Endothelial cell of hepatic sinusoid (primary cell): ENCODE results near the gene FAM72B.
"Not testable (repeated sequence)": the region's sequence is repeated elsewhere in the genome, so short reads cannot be mapped to it uniquely, and the experiment has no call there.

ENCODE experiments used
- in situ Hi-C: cut with HindIII; loops from 2 replicates; pipeline ENCODE4 v1.10.0; 2017; ENCODE audit warnings: low sequenced_read_pairs

Gene FAM72B

DNA sequence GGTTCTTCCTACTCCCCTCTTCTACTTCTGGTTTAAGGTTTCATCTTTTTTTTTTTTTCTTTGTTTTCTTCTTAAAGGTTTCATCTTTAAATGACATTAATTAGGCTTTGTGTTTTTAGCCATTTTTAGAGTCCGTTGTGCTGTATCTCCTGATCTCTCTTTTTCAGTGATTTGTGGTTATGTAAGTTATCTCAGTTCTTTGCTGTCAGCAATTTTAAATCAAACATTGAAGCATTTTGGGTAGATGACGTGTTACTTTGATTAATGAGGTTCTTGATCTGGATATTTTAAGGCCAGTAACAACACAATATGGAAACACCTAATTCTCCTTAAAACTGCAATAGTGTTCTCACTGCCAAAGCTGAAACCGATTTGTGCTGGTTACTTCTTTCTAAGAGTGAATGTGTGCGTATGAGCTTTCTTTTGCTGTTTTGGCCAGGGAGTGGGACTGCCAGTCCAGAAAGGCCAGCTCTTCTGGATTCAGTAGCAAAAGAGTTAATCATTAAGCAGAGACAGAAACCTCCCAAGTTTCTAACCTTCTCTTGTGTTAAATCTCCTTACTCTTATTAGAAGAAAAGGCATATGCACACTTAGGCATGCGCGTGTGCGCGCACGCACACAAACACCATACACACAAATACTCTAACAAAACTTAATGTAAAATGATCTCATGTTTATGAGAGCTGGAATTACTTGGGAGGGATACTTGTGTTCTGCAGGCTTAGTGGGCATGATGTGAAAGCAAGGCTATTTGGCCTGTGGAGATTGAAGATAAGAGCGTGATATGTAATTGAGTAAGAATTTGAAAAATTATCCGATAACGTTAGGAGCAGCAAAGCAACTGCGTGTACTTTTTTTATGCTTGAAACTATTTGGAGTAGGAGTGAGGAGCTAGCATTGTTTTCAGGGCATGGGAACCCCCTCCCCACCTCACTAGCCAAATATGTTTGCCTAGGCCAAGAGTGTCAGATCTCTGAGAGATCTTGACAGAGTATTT, 17.1 kb upstream of the FAM72B start:
- in situ Hi-C loops: not testable (repeated sequence)

DNA sequence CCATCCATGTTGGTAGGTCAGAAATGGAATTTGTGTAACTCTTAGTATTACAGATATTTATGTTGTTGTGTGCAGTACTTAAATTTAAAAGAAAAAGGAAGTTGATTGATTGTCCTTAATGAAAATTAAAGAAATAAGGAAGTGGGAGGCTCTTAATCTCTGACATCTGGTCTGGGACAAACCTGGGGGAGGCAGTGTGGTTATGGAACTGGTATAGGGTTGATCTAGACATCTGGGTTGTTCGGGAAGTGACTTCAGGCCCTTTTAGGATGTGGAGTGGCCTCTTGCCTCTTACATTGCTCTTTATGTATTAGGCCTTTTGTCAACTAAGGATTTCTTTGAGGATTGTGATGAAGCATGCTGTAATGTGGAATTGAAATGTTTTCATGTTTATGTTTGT, 16.1 kb upstream of the FAM72B start:
- in situ Hi-C loops: not testable (repeated sequence)

DNA sequence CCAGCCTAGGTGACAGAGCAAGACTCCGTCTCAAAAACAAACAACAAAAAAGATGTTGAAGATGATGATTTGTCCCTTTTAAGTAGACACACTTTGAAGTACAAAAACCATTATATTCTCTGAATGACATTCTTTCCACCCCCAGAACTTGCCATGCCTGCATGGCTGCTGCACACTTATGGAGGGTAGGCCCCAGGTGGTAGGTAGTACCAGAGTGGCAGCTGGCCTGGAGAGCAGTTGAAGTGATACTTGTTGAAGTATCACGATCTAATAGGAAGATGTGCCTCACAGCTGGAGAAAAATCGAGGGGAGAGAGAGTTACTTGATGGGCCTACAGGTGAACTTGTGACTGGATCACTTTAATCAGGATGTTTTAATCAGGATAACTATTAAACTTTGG, 15.6 kb upstream of the FAM72B start:
- in situ Hi-C loops: not testable (repeated sequence)

DNA sequence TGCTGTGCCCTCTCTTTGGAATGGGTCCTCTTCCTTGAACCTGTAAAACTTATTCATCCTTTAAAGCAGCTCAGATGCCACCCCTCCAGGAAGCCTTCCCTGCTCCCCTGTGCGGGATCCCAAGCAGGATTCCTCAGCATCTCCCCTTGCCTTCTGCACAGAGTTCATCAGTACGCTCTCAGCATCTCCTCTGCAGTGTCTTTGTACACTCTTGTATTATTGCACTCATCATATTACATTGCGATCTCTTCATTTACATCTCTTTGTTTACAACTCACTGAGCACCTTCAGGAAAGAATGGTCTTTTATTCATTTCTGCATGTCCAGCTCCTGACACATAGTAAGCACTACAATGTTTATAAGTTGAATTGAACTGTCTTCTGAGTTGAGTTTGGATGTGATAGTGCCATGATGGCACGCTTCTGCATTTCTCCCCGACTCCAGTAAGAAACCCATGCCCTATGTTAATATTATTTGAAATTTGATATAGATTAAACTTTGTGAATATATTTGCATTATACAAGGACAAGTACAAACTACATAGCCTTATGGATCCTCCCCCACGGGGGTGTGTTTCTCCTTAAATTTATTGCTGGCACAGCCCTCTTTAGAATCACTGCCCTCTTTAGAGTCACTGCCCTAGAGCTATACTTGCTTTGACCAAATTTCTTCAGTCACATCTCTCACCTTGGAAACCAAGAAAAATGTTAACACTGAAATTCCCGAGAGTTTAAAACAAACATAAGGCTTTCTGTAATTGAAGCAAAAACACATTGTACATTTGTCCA, 13.1 kb upstream of the FAM72B start:
- in situ Hi-C loops: not testable (repeated sequence)

DNA sequence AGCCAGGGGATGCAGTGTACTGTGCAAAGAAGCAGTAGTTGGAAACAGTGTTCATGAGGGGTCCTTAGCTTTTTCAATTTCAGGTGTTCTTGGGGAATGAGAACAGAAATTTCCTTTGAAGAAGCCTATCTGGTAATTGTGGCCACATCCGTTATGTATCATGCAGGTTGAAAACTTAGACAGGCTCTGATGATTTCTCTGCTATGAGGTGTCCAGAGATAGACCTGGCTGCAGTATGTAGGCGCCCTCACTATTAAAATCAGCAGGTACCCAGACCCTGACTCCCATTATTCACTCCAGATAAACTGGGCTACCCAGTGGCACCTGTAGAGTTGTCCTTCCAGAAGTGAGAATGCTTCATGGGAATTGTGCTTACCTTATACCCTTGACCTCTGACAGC, 8.4 kb upstream of the FAM72B start:
- in situ Hi-C loops: not testable (repeated sequence)

DNA sequence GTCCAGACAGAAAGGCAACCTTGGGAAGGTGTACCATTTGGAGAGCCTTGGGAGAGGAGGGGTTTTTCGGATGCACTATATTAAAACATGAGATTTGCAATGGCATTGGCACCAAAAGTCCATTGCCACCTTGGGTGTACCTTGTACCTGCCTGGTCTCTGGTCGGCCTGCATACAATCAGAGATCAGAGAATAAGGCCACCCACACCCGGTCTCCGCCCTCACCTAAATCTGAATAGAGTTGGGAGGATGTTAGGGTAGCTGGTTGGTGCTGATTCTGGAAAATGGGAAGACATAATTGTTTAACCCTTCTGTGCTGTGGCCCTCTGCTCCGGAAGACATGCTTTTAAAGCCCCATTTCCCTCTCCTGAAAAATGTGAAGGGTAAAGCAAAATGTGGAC, 3.8 kb upstream of the FAM72B start:
- in situ Hi-C loops: not testable (repeated sequence)

DNA sequence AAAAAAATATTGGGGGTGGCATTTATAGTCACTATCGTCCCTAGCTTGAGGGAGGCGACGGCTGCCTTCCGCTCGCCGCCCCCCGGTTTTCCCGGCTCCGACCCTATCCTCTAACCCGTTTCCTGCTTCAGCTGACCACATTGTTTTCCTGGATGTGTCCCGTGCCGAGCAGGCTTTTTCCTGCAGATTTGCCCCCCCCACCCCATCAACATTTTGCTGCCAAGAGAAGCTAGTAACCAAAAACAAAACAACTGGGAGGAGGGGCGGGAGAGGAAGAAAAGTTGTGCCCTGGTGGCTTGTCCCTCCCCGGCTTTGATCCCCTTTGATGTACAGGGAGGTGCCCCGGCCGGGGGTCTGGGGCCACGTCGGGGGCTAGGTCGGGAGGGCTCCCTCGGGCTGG, 2.1 kb upstream of the FAM72B start:
- in situ Hi-C loops: not testable (repeated sequence)

DNA sequence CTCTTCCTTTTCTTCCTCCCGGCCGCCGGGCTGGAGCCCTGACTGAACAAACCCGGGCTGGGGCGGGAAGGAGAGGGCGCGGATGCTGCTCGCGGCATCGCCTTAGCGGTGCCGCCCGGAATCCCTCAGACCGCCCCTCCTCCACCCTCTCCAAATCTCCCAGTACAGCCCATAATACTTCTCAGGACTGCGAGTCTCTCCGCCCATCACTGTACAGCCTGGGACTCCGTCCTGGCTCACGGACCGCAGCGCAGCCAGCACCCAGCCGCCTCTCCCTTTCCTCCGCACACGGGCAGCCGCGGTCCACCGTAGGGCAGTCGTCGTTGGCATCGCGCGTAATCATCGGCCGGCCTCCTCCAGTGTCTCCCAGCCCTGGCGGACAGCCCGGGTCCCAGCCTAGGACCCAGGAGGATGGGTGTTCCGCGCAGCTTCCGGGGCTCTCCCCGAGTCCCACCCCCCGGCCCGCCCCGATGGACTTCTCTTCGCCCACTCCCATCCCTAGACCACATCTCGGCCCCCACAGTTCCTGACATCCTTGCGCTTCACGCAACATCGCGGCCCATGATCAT, 1.1 kb upstream of the FAM72B start:
- in situ Hi-C loops: not testable (repeated sequence)

DNA sequence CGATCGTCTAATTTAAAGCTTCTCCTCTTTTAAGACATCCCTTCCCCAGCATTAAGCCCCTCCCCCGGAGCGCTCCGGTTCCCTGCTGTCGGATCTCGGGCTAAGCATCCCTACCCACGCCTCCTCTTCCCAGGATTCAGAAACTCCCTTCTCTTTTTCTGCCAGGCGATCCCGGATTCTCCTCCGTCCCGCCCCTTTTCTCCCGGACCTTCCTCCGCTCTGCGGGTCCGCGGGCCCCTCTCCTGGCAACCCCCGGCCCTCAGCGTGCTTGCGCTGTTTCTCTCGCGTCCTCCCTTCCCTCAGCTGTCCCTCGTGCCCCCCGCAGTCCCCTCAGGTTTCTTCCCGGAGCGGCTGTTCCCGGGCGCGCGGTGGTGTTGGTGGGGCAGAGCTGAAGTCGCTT, 273 bp downstream of the FAM72B start:
- in situ Hi-C loops: not testable (repeated sequence)

DNA sequence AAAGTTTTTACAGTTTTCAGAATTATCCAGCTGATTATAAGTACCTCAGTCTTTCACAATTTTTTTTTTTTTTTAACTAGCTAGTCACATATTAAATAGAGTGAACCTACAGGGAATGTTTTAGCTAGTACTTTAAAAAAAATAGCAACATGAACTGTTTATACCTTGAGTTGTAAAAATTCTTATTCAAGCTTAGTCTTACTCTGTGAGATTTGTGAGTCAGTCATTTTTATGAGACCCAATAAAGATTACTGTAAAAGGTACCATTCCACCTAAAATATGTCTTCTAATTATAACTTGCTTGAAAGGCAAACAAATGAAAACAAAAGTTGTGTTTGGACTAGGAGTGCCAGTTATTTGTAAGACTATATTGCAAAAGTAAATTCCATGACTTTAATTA, 5.9 kb downstream of the FAM72B start:
- in situ Hi-C loops: not testable (repeated sequence)

DNA sequence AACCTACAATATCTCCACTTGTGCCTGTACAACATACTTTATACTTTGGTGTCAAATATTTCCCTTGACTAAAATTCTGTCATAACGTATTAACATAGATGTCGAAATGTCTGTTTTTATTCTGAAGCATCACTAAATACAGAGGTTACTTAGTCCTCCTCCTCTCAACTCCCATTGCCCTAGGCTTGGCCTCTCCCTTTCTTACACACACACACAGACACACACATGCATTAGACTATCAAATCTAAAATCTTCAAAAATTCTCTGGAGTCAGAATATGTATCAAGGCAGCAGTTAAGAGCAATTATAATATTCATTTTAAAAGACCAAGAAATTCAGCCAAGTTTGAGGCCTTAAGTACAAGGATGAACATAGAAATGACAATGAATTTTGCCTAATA, 7.5 kb downstream of the FAM72B start:
- in situ Hi-C loops: not testable (repeated sequence)

DNA sequence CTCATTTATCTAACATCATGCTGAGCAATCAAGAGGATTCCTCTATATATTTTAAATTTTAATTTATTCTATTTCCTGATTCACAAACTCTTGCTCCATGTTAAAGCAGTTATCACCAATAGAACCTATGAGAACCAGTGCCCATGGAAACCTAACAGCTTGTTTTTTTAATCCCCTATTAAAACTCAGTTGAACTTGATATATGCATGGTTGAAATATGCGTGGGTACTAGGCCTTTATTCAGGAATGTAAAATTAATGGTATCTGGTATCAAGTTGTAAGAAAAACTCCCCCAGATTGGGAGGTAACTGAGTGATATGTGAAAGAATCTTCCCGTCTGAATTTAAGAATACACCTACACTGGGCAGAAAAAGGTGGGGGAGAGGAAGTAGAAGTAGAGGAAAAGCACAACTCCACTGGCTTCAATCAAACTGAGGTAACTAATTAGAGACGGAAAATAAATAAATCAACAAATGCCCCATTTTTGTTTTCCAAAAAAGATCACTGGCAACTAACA, 15.9 kb downstream of the FAM72B start:
- in situ Hi-C loops: not testable (repeated sequence)

DNA sequence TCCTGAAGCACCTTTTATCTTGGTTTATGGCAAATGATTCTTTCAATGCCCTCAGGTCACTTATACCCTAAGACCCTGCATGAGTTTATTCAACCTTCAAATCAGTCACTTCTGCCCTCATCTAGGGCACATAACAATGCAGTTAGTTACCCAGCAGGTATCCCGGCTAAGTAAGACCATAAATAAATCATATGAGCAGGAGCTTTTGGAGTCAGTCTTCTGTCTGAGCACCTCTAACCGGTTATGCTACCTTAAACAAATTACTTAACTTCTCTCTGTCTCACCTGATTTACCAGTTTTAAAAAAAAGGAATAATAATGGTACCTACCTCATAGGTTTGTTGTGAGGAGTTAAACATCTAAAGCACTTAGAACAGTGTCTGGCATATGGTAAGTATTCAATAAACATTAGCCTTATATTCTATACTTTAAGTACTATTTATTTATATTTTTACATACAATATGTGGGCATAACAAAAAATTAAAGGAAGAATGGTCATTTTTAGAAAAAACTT, 16.9 kb downstream of the FAM72B start:
- in situ Hi-C loops: not testable (repeated sequence)

DNA sequence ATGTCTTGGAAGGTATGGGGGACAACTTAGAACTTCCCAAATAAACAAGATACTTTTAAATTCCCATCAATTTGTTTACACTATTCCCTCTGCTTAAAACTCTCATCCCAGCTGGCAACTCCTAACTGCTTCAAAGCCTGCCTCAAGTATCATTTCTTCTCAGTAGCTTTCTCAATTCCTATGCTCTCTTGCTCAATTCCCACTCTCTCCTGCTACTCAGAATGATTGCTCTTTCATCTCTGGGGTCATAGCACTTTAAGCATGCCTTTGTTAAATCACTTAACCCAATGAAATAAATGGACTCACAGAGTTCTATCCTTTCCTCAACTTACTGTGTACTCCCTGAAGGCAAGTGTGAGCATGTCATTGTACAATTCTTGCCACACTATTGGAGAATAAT, 18.8 kb downstream of the FAM72B start:
- in situ Hi-C loops: not testable (repeated sequence)

DNA sequence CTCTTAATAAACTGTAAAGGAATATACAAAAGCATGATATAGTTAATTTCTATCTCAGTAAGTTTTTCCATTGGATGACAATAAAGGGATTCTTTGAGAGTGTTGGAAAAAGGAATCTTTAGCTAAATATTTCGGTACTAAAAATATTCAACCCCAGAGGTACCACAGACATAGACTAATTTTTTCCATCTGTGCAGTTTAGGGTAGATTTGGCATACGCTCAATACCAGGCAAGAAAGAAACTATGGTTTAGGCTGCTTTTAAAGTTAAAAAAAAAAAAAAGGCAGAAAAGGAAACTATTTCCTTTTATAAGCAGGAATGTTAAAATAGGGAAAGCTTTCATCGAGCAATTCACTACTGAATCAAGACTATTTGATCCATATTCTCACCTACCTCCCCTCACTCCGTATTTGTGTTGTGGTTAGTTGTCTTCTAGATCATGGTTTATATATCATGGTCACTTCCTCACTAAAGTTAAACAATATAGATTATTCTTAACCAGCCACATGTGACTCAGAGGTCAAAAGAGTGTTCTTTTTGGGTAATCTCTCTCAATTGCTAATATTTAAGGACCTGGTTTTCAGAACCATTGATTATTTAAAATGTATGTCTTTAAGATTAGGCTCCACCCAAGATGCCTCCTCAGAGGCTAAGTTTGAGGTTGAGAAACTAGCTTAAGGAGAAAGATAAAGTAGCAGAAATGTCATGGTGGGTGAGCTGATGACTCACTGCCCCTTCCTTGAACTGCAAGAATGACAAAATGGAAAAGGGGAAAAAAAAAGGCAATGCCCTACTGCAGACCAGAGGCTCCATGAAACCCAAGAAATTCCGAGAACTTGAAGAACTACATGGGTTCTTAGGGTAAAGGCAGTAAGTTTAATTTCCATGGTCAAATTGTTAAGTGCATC, 20.0 kb downstream of the FAM72B start:
- in situ Hi-C loops: not testable (repeated sequence)

DNA sequence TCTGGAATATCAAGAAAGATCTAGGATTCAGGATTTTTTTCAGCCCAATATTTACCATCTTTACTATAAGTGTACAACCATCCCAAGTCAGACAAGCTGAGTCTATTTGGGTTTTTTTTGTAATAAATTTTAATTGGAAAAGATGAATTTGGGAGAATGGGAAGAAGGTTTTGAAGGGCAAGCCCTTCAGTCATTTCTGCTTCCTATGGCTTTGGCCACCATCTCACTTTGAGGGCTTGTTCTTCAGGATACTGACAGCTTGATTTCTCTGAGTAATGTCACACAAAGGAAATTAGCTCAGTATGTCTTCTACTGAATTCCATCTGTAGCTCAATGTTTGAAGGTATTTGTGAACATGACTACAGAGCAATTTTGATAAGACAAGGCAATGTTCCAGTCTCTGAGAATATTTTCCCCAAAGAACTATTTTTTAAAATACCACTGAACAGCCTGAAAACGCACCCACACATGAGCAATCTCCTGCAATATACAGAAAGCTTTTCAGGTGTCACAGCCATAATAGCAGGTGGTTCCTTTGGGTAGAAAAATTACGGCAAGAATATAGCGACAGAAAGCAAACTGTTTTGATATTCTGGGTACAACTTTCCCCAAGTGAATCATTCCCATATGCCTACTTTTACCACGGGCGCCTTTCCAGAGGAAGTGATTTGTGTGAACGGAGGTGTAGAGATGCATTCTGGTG, 22.8 kb downstream of the FAM72B start:
- in situ Hi-C loops: not testable (repeated sequence)

DNA sequence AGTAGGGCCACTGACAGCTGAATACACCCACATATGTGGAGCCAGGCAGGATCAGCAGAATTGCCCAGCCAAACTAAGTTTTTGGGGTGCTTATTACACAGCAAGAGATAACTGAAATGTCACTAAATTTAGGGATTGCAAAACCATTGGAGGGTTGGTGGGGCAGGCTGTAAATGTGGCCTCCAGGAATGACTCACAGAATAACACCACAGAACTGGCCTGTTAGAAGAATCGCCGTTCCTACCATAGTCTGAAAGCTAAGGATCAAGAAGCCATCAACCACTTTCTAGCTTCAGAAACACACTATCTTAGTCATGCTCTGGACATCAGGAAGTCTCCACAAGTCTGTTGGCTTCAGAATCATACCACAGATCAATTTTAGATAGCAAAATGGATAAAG, 24.0 kb downstream of the FAM72B start:
- in situ Hi-C loops: not testable (repeated sequence)

DNA sequence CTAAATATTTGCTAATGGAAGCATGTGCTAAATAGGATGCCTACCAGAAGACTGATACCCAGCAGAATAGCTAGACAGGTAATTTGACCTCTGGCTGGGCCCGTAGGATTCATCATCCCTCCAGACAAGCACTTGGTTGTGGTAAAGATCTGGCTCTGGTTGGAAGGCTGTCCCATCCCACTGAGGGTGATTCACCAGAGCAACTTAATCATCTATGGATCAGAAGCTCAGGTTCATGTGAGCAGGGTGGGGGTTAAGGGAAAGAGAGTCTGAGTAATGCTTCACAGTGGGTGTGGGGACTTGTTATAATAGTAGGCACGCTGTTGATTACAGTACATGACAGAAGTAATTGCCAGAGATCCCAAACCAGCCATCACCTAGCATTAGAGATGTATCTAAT, 26.5 kb downstream of the FAM72B start:
- in situ Hi-C loops: not testable (repeated sequence)

DNA sequence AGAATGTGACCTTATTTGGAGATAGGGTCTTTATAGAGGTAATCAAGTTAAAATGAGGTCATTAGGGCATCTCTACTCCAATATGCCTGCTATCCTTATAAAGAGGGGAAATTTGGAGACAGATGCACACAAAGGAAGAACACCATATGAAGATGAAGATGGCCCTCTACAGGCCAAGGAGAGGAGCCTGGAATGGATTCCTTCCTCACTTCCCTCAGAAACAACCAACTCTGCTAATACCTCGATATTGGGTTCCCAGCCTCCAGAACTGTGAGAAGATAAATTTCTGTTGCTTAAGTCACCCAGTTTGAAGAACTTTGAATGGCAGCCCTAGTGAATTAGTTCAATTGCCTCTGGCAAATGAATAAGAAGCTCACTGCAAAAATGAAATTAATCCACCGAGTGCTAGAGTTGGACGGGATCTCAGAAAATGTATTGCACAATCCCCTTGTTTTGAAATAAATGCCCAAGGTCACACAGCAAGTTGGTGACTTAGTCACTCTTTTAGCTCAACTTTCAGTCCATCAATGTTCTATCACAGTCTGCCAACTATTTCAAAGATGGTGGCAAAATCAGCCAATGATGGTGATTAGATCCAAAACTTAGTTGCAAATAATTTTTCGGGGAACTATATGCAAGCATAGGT, 27.1 kb downstream of the FAM72B start:
- in situ Hi-C loops: not testable (repeated sequence)
